DMS153 treated with DMSO at 0.1 percent for 48 hours (cell line): ENCODE results near the gene NLRC5.
"Not testable (repeated sequence)": the region's sequence is repeated elsewhere in the genome, so short reads cannot be mapped to it uniquely, and the experiment has no call there.

Experiments used
- DNase-seq: peaks from one replicate; lab custom pipeline; 2025; ENCODE audit not compliant: unreplicated experiment; lab: John Stamatoyannopoulos, UW

The NLRC5 gene

GRCh38 chr16:56961851-56962281, 27.5 kb upstream of the NLRC5 start, which contains the start of gene CETP:
TSS of gene CETP (plus strand) at chr16:56961950. CDS start at chr16:56961980, 30 bp downstream.
- no peak for DNase-seq

GRCh38 chr16:56964243-56965148, 24.9 kb upstream of the NLRC5 start:
- DNase-seq: no peak

- no peak for DNase-seq
Measured at GRCh38 chr16:56965149-56966092, 23.9 kb upstream of the NLRC5 start.

- DNase-seq: no peak
Measured at GRCh38 chr16:56966093-56966475, 23.3 kb upstream of the NLRC5 start.

- DNase-seq: no peak
Measured at GRCh38 chr16:56967733-56968132, 21.6 kb upstream of the NLRC5 start.

- no peak for DNase-seq
Measured at GRCh38 chr16:56969769-56970168, 19.6 kb upstream of the NLRC5 start.

- DNase-seq: no peak
Measured at GRCh38 chr16:56970934-56971767, 18.2 kb upstream of the NLRC5 start.

GRCh38 chr16:56971768-56972043, 17.7 kb upstream of the NLRC5 start:
- DNase-seq: no peak

- no peak for DNase-seq
Measured at GRCh38 chr16:56972403-56973293, 16.7 kb upstream of the NLRC5 start.

GRCh38 chr16:56973294-56973689, 16.1 kb upstream of the NLRC5 start:
- DNase-seq: no peak

GRCh38 chr16:56973899-56974298, 15.5 kb upstream of the NLRC5 start:
- DNase-seq: not testable (repeated sequence)

GRCh38 chr16:56974549-56975300, 14.6 kb upstream of the NLRC5 start:
- DNase-seq: no peak

- no peak for DNase-seq
Measured at GRCh38 chr16:56975714-56976113, 13.6 kb upstream of the NLRC5 start.

- DNase-seq: no peak
Measured at GRCh38 chr16:56977216-56977615, 12.1 kb upstream of the NLRC5 start.

GRCh38 chr16:56977823-56978430, 11.4 kb upstream of the NLRC5 start:
- no peak for DNase-seq

- DNase-seq: no peak
Measured at GRCh38 chr16:56980201-56980535, 9.2 kb upstream of the NLRC5 start.

- no peak for DNase-seq
Measured at GRCh38 chr16:56980792-56981724, 8.3 kb upstream of the NLRC5 start.

GRCh38 chr16:56981729-56982271, 7.6 kb upstream of the NLRC5 start:
- DNase-seq: no peak
